ENCODE measurements around the gene LRRC57. TPM values are rescaled to one million over a fixed set of nuclear protein-coding genes. Genes with fewer than 3 reads are reported as not detected.

The LRRC57 gene
- total RNA-seq, 6 experiments from 2014 or later: 8.5 to 10.8 (median 10.1) TPM

DNA sequence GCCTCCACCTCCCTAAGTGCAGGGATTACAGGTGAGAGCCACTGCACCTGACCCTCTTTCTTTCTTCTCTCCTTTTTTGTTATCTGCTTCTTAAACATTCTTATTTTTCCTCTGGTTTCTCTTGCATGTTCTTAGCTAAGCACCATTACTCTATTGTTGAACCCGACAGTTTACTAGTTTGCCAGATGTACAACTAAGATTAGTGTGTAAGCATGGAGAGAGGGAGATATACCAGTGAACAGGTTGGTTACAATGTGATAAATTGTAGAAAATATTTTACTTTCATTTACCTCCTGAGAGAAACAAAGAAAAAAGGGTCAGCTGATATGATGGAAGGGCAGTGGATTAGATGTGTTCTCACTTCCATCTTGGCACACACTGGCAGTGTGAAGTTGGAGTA, 5.0 kb upstream of the LRRC57 start:
- H3K4me3 ChIP-seq: no peak overlapping the region
- no peaks in the 10 kb centered on the region for H3K9me3 ChIP-seq
- H3K27ac ChIP-seq: no peak overlapping the region
- intact Hi-C loops (cut with DNase I): no loop called here
- no peak for ATAC-seq
- H3K4me1 ChIP-seq: peaks cover 0 to 8% (median 0%) of the 10 kb centered on the region in 4 donors
- no peaks in the 10 kb centered on the region for H3K27me3 ChIP-seq
- TF ChIP-seq, protein P1, sequence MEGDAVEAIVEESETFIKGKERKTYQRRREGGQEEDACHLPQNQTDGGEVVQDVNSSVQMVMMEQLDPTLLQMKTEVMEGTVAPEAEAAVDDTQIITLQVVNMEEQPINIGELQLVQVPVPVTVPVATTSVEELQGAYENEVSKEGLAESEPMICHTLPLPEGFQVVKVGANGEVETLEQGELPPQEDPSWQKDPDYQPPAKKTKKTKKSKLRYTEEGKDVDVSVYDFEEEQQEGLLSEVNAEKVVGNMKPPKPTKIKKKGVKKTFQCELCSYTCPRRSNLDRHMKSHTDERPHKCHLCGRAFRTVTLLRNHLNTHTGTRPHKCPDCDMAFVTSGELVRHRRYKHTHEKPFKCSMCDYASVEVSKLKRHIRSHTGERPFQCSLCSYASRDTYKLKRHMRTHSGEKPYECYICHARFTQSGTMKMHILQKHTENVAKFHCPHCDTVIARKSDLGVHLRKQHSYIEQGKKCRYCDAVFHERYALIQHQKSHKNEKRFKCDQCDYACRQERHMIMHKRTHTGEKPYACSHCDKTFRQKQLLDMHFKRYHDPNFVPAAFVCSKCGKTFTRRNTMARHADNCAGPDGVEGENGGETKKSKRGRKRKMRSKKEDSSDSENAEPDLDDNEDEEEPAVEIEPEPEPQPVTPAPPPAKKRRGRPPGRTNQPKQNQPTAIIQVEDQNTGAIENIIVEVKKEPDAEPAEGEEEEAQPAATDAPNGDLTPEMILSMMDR (IDR thresholded peaks at IDR 0.05): no peak
- no peak for TF ChIP-seq POLR2A (IDR thresholded peaks at IDR 0.05)
- no peaks in the 10 kb centered on the region for H3K36me3 ChIP-seq
- WGBS (ENCODE audit: insufficient coverage, low coverage, low lambda C conversion rate, missing lambda C conversion rate): 81% methylated on average over 1 of the region's 1 CpG
- no peak for DNase-seq

DNA sequence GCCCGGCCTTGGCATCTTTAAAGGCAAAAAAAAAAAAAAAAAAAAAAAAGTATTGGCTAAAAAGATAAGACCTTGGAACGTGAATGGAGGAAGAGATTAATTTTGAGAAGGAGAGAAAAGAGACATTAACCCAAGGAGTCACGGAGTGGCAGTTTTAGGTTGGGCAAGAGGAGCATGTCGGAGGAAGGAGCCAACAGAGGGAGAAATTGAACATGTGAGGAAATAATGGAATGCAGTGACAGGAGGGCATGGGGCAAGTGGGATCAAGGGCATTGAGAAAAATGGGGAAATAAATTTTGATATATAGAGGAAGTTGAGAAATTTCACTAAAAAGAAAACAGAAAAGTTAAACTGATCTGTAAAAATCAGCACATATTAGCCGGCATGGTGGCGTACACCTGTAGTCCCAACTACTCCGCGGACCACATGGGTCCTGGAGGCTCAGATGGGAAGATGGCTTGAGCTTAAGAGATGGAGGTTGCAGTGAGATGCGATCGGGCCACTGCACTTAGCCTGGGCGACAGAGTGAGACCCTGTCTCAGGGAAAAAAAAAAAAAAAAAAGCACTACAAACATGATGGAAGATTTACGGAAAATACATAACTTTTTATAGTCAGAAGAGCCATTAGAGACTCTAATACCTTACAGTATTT, 1.3 kb upstream of the LRRC57 start:
- TF ChIP-seq, protein P1 (IDR thresholded peaks at IDR 0.05): no peak
- TF ChIP-seq POLR2A (IDR thresholded peaks at IDR 0.05): no peak
- no peak overlapping the region for H3K27ac ChIP-seq
- H3K4me1 ChIP-seq: peaks cover 0 to 15% (median 0%) of the 10 kb centered on the region in 4 donors
- ATAC-seq: no peak
- H3K36me3 ChIP-seq: peaks cover 0 to 2% (median under 1%) of the 10 kb centered on the region in 4 donors
- no peaks in the 10 kb centered on the region for H3K9me3 ChIP-seq
- 67% methylated on average over 12 of the region's 12 CpGs for WGBS (ENCODE audit: insufficient coverage, low coverage, low lambda C conversion rate, missing lambda C conversion rate)
- no peaks in the 10 kb centered on the region for H3K27me3 ChIP-seq
- DNase-seq: no peak
- intact Hi-C loops (cut with DNase I): no loop called here
- peak overlapping the region; percentile 80 to 96 (median 82) for H3K4me3 ChIP-seq

DNA sequence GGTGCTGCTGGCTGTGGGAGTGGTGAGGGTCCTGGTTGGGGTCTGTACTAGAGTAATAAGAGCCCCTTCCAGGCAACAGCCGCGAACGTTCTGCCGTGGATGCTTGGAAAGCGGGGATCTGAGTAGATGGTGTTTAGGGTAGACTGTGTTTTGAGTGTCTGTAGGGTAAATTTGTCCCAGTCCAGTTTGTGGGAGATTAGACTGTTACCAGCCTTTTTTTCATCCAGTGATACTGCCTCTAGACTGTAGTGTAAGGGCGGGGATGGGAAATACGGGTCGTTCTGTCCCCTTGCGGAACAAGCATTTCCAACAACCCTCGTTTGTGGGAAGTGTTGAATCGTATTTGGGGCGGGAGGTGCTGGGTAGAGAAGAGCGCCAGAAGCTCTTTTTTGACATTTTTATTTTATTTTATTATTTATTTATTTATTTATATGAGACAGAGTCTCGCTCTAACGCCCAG, 469 bp upstream of the LRRC57 start:
- 0% methylated on average over 15 of the region's 15 CpGs for WGBS (ENCODE audit: insufficient coverage, low coverage, low lambda C conversion rate, missing lambda C conversion rate)
- intact Hi-C loops (cut with DNase I): no loop called here

DNA sequence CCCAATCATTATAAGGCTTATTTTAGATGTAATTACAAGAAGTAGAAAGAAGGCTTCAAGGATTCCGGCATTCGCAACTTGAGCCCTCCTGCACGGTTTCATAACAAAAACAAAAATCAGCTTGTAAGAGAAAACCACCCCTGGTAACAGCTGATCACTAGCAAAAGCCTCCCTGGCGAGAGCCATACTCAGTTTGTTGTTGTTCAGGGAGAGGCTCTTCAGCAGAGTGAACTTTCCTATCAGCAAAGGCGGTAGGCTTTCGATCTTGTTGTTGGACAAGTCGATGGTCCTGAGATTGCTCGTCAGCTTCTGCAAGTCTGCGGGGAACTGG, 710 bp downstream of the LRRC57 start:
- TF ChIP-seq, protein P1 (IDR thresholded peaks at IDR 0.05): no peak
- no peak for TF ChIP-seq POLR2A (IDR thresholded peaks at IDR 0.05)
- ATAC-seq: peak in 3 of 4 donors; percentile 20 to 35 (median 28)
- Histone ChIP-seq H3K4me1 (peaks cover 0 to 15% (median 0%) of the 10 kb centered on the region in 4 donors), H3K27ac (peak overlapping the region; percentile 78 to 89 (median 80)), H3K4me3 (peak overlapping the region; percentile 80 to 96 (median 82)), H3K9me3 (no peaks in the 10 kb centered on the region), H3K27me3 (no peaks in the 10 kb centered on the region), H3K36me3 (peaks cover 0 to 21% (median 2%) of the 10 kb centered on the region in 4 donors)
- 6% methylated on average over 4 of the region's 9 CpGs for WGBS (ENCODE audit: insufficient coverage, low coverage, low lambda C conversion rate, missing lambda C conversion rate)
- no peak for DNase-seq
- intact Hi-C loops (cut with DNase I): no loop called here

More for the DNA sequence above, 469 bp upstream of the LRRC57 start:
- peak; percentile 43 to 56 (median 49) for ATAC-seq
- no peak for TF ChIP-seq POLR2A (IDR thresholded peaks at IDR 0.05)
- TF ChIP-seq, protein P1 (IDR thresholded peaks at IDR 0.05): no peak
- Histone ChIP-seq H3K36me3 (peaks cover 0 to 10% (median 1%) of the 10 kb centered on the region in 4 donors), H3K9me3 (no peaks in the 10 kb centered on the region), H3K27ac (peak overlapping the region; percentile 78 to 89 (median 80)), H3K4me1 (peaks cover 0 to 15% (median 0%) of the 10 kb centered on the region in 4 donors), H3K27me3 (no peaks in the 10 kb centered on the region), H3K4me3 (peak overlapping the region; percentile 80 to 96 (median 82))
- no peak for DNase-seq

All from right lobe of liver (tissue), 6 donors.